KBM-7 (cell line): ENCODE results near the gene SULT6B1.
A peak's percentile ranks its signal among the peaks of the same experiment; 100 is the strongest.
"Not testable (repeated sequence)": the region's sequence is repeated elsewhere in the genome, so short reads cannot be mapped to it uniquely, and the experiment has no call there.

ENCODE experiments used
- DNase-seq: peaks from one replicate; pipeline ENCODE4 v3.0.0-alpha.2; 2015
- in situ Hi-C: fragments of 300-500 bp; cut with MboI; formaldehyde crosslinking; loops from 2 replicates; pipeline ENCODE4 v1.14.3; 2020; ENCODE audit warnings: low sequenced_read_pairs, low pct_unique_long_range_greater_than_20kb, mixed read lengths

SULT6B1 gene

GRCh38 chr2:37201208-37201607 lies 12.7 kb upstream of the SULT6B1 start:
- DNase-seq, result no peak
- in situ Hi-C loops, result no loop called here

GRCh38 chr2:37198681-37199065 lies 10.2 kb upstream of the SULT6B1 start:
- in situ Hi-C loops, result no loop called here
- no peak for DNase-seq

GRCh38 chr2:37196320-37197195 lies 8.1 kb upstream of the SULT6B1 start, which contains the start of gene CEBPZOS:
Gene CEBPZOS (plus strand): TSS chr2:37196496. CDS start chr2:37199705, 3,209 bp downstream.
- in situ Hi-C loops, result no loop called here
- DNase-seq, result peak; percentile 87

GRCh38 chr2:37195862-37196319 lies 7.4 kb upstream of the SULT6B1 start:
- DNase-seq, in situ Hi-C loops: not testable (repeated sequence)

DNA sequence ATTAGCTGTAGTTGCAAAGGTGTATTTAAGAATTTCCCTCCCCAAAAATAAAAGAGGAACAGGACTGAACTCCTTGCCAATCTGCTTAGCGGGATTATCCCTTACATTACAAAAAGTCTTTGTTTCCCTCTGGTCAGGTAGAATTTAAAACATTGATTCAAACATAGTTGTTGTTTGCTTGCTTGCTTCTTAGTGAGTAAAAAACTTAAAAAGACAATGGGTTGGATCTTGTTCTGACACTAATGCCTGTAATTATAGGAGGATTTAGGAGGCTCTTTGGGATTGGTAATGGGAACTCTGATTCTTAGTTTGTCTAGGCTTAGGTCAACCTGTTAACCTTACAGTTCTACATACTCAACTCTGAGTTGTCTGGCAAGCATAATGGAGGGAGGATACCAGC lies 4.1 kb upstream of the SULT6B1 start:
- in situ Hi-C loops, result no loop called here
- no peak for DNase-seq

DNA sequence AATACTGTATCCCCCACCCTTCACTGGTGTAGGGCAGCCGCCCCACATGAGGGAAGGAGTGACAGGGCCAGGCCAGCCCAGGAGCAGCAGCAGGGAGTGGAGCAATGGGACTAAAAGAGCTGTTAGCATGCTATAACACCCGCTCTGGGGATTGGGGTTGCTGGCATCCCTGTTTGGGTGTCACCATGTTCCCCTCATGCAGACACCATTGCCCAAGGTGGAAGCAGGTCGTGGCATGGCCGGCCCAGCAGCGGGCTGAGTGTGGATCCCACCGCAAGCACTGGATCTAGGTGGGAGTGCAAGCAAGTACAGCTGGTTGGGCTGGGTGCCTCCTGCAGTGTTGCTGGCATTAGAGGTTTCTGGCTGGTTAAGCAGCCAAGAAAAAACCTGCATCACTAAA lies 3.3 kb upstream of the SULT6B1 start:
- in situ Hi-C loops, result no loop called here
- DNase-seq, result no peak

GRCh38 chr2:37191253-37191652 lies 2.8 kb upstream of the SULT6B1 start:
- in situ Hi-C loops, result no loop called here
- no peak for DNase-seq

- in situ Hi-C loops, result no loop called here
- no peak for DNase-seq
Observed at GRCh38 chr2:37190290-37190689, 1.8 kb upstream of the SULT6B1 start.

- in situ Hi-C loops, result no loop called here
- DNase-seq, result peak; percentile 21
Observed at GRCh38 chr2:37189452-37190153, 1.1 kb upstream of the SULT6B1 start.

GRCh38 chr2:37181726-37182684 lies 6.5 kb downstream of the SULT6B1 start:
- DNase-seq, result no peak
- in situ Hi-C loops, result no loop called here

GRCh38 chr2:37180640-37181039 lies 7.8 kb downstream of the SULT6B1 start:
- in situ Hi-C loops, result no loop called here
- no peak for DNase-seq

- no peak for DNase-seq
- in situ Hi-C loops, result no loop called here
Observed at GRCh38 chr2:37180006-37180639, 8.3 kb downstream of the SULT6B1 start.

DNA sequence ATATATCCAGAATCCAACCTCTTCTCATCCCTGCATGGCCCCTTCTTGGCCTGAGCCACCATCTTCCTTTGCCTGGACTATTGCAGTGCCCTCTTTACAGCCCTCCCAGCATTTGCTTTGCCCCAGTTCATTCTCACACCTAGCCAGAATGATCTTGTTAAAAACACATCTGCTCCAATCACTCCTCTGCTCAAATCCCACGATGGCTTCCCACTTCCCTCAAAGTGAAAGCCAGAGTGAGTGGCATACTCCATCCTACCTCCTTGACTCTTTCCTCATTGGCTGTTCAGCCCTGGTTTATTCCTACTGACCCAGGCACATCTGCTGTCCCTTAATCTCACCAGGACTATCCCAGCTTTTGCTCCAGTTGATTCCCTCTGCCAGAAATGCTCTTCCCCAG lies 14.7 kb downstream of the SULT6B1 start:
- no peak for DNase-seq
- in situ Hi-C loops, result no loop called here

DNA sequence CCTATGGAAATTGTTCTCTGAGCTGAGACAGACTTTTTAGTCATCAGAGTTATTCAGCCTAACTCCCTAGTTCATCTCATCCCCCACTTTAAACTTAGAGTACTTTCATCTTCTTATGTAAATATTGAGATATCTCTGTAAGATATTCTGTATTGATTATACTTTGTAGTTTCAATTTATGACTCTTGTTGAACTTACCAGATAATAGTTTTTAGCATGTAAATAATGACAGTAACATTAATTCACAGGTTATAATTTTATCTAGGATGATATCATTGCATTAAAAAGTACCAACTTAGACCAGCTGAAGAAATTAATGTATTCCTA lies 16.9 kb downstream of the SULT6B1 start:
- no peak for DNase-seq
- in situ Hi-C loops, result no loop called here

- peak; percentile 61 for DNase-seq
- in situ Hi-C loops, result no loop called here
Observed at GRCh38 chr2:37168217-37168981, 20.1 kb downstream of the SULT6B1 start.

DNA sequence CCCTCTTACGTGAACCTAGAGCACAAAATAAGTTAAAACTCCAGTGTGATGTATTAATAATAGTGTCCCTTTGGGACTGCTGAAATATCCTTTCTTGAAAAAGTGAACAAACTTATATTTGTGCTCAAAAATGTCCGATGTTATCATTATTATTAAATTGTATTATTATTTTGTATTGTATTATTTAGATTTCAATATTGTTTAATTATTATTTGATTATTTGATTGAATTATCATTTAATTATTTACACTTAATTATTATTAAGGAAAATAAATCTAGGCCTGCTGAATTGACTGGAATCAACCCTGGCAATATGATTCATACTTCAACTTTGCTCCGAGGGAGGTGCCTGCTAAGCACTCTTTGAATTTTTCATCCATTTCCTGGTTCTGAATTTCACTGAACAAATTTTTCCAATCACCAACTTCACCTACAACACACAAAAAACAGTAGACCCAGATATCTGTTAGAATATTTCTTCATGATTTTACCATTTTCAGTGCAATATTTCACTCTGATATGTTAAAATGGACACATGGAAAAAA lies 20.8 kb downstream of the SULT6B1 start:
- in situ Hi-C loops, result no loop called here
- DNase-seq, result no peak

DNA sequence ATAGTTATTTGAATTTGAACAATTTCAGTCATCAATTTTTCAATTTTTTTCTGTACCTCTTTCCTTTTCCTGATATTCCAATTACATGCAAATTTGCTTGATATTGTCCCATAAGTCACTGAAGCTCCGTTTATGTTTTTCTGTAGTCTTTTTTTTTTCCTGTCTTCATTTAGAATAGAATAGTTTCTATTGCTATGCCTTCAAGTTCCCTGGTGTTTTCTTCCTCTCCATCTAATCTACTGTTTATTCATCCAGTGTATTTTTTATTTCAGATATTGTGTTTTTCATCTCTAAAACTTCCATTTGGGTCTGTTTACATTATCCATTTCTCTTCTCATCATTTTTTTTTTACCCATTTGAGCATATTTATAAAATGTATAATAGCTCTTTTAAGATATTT lies 23.7 kb downstream of the SULT6B1 start:
- in situ Hi-C loops, result no loop called here
- DNase-seq, result no peak
